HS-27A (cell line): ENCODE data around the gene SPACA1.

ENCODE experiments used
- DNase-seq: peaks from one replicate; pipeline ENCODE4 v3.0.0-alpha.2; 2012; ENCODE audit warnings: low read depth, missing footprints

SPACA1 gene

DNA sequence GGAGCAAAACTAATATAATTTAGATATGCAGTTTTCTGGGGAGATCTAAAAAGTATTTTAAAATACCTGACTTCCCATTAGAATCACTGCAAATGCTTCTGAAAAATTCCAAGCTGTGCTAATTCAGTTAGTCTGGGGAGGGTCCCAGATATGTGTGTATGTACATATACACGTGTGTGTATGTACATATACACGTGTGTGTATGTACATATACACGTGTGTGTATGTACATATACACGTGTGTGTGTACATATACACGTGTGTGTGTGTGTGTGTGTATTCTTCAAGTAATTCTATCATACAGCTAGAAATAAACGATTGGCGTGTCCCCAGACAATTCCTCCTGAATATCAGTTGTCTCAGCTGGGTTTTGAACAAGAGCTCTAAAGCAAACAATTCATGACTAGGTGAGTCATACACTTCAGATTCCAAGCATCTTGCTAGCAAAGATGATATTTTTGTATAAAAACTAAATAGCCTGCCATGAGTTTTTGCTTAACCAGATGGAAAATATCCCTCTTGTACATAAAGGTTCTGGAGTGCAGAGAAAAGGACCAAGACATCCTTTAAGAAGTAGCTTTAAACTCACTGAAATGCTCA is 58.2 kb downstream of the SPACA1 start:
- DNase-seq: no peak

DNA sequence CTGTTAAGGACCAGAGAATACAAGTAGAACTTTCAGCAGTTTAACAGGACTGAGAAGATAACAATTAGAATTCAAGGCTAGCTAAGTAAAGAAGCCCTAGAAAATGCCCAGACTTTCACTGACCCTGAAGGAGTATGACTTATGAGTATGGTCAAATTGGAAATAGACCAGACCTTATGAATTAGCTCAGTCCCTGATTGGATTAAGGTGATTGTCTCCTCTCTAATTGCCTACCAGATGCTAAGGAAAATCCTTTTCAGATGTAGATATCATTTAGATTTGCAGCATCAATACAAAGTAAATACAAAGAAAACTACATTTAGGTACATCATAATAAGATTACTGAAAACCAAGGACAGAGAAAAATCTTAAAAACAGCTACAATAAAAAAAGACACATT is 59.6 kb downstream of the SPACA1 start:
- no peak for DNase-seq

DNA sequence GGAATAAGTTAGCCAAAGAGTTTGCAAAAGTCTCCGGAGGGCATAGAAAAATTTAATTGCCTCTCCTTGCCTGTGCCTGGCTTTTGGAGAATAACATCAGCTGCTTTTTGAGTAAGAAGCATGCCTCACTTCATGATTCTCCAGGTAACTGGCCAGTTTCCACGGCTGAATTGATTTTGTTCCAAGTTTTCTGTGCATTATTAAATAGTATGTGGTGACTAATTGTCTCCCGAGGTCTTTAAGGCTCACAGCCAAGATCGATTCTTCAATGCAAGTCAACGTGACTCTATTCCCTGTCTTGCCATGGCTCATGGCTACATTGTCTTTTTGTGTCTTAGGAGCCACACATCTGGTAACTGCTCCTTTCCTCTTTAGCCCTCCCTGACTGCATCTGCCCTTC is 64.3 kb downstream of the SPACA1 start:
- no peak for DNase-seq

DNA sequence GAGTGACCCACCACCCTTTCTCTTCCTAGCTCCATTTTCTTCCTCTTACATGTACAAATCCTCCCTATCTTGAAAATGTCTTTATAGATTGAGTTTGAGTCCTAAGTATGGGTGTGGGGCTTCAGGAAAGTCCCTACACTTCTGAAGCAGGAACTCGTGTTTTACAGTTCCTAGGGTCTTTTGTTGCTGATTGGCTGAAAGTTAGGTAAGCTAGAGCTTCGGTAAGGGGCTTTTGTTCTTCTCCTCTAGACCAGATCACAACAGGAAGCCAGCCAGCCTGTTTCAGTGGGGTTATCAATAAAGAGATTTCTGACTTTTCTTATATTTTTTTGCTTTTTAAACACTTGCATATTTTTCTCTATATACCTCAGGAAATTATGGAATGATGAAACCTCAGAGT is 67.2 kb downstream of the SPACA1 start:
- no peak for DNase-seq

DNA sequence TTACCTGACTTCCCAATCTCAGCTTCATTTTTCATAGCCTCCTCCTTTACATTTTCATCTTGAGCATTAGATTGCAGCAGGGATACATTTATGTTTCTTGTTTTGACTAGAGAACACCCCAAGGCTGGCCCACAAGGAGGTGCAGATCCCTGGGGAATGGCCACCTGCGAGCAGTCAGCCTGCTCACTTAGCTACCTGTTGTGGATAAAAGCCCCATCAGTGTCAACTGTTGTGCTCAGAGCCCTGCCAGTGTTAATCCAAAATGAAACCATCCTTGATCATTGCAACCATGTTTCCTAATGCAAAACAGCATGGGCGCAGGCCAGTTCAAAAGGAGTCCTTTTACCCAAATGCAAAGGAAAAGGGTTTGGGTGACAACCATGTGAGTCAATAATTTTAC is 67.7 kb downstream of the SPACA1 start:
- no peak for DNase-seq

DNA sequence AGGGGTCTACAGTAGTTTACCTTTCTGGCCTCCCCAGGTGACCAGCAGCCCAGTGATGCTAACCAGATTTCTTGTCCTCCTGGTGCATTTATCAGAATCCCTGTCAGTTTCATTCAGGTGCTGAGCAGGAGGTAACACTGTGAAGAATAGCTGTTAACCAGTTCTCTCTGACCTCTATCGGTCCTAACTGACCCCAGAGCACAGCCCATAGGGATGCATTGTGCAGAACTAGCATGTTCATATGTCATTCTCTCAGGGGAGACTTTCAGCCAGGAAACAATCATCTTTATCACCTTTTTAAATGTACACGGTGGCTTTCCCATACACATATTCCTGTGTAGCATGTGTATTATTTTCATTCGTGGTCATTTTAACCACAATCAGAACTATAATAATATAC is 68.6 kb downstream of the SPACA1 start:
- DNase-seq: no peak
